Naive thymus-derived CD4-positive, alpha-beta T cell (primary cell): ENCODE data around the gene ARHGAP10. TPM values are rescaled to one million over a fixed set of nuclear protein-coding genes. Genes with fewer than 3 reads are reported as not detected.
A peak's percentile ranks its signal among the peaks of the same experiment; 100 is the strongest.

Experiments used
- ATAC-seq: fragments of 150-1000 bp; cut with Tn5 transposase; 2 replicates; pipeline ENCODE4 v1.10.0; 2021; ENCODE audit warnings: mild to moderate bottlenecking, moderate library complexity
- CTCF ChIA-PET: fragments of 350-600 bp; sonication (Branson Sonifier 250); formaldehyde crosslinking; loops from one replicate; lab custom pipeline; 2021; ENCODE audit warnings: antibody characterized with exemption; lab: Charles Lee
- POLR2A ChIA-PET: fragments of 350-600 bp; sonication (Branson Sonifier 250); formaldehyde crosslinking; loops from one replicate; lab custom pipeline; 2021; ENCODE audit warnings: antibody characterized with exemption, inconsistent platforms; lab: Charles Lee
- DNase-seq, 9 donors: peaks; one replicate each; pipeline versions ENCODE4 v3.0.0 to v3.0.0-alpha.2; 2020 to 2022; ENCODE audit warnings: mixed read lengths in 1 of 9
- H3K27ac ChIP-seq: one replicate; pipeline ENCODE4 v1.7.0; 2013; ENCODE audit warnings: mild to moderate bottlenecking, low read depth, low read length, moderate library complexity
- H3K27me3 ChIP-seq, 2 donors: one replicate each; pipeline ENCODE4 v1.7.0; 2013; ENCODE audit warnings: low read length in 2 of 2, mild to moderate bottlenecking in 2 of 2, moderate library complexity in 2 of 2; ENCODE audit not compliant: control insufficient read depth in 2 of 2, insufficient read depth in 2 of 2
- H3K36me3 ChIP-seq, 3 experiments: 1 replicate in 2 of 3; 2 replicates in 1 of 3; pipeline ENCODE4 v1.7.0; 2013; ENCODE audit warnings: low read length in 3 of 3, mild to moderate bottlenecking in 3 of 3, moderate library complexity in 1 of 3; ENCODE audit not compliant: insufficient read depth in 3 of 3, control insufficient read depth in 2 of 3
- H3K4me1 ChIP-seq, 2 donors: one replicate each; pipeline ENCODE4 v1.7.0; 2013; ENCODE audit warnings: low read length in 2 of 2, mild to moderate bottlenecking in 2 of 2, moderate library complexity in 1 of 2; ENCODE audit not compliant: control insufficient read depth in 2 of 2, insufficient read depth in 2 of 2
- H3K4me3 ChIP-seq: 2 replicates; pipeline ENCODE4 v1.7.0; 2013; ENCODE audit warnings: mild to moderate bottlenecking, low read length
- H3K9me3 ChIP-seq, 3 experiments: 1 replicate in 2 of 3; 2 replicates in 1 of 3; pipeline ENCODE4 v1.7.0; 2013; ENCODE audit warnings: low read length in 3 of 3; ENCODE audit not compliant: control insufficient read depth in 2 of 3
- H3K27ac Mint-ChIP-seq, 9 donors: one replicate each; pipeline ENCODE4 v1.8.0; 2020 to 2022; ENCODE audit warnings: mixed read lengths in 9 of 9, mild to moderate bottlenecking in 8 of 9, moderate library complexity in 5 of 9, inconsistent platforms in 2 of 9
- H3K27me3 Mint-ChIP-seq, 5 donors: one replicate each; pipeline ENCODE4 v1.8.0; 2021 to 2022; ENCODE audit warnings: mixed read lengths in 5 of 5, mild to moderate bottlenecking in 1 of 5
- H3K36me3 Mint-ChIP-seq, 5 donors: one replicate each; pipeline ENCODE4 v1.8.0; 2020 to 2022; ENCODE audit warnings: mixed read lengths in 5 of 5, mild to moderate bottlenecking in 3 of 5, inconsistent platforms in 1 of 5
- H3K4me1 Mint-ChIP-seq, 7 donors: one replicate each; pipeline ENCODE4 v1.8.0; 2020 to 2022; ENCODE audit warnings: mixed read lengths in 7 of 7, mild to moderate bottlenecking in 3 of 7, inconsistent platforms in 1 of 7
- H3K4me3 Mint-ChIP-seq, 10 donors: one replicate each; pipeline ENCODE4 v1.8.0; 2020 to 2022; ENCODE audit warnings: mild to moderate bottlenecking in 10 of 10, mixed read lengths in 10 of 10, moderate library complexity in 6 of 10, inconsistent platforms in 2 of 10
- H3K9me3 Mint-ChIP-seq, 11 donors: one replicate each; pipeline ENCODE4 v1.8.0; 2020 to 2022; ENCODE audit warnings: mixed read lengths in 11 of 11, mild to moderate bottlenecking in 4 of 11, inconsistent platforms in 1 of 11, moderate library complexity in 1 of 11
- intact Hi-C, 2 donors: fragments of 100-400 bp; cut with micrococcal nuclease; formaldehyde crosslinking; loops; one replicate each; pipeline ENCODE4 v1.15.1; 2023
- polyA plus RNA-seq, 2 donors: library from polyadenylated mRNA; unstranded; fragments of 300-500 nt; fragmentation: Illumina TruSeq; gene quantifications; one replicate each; pipeline ENCODE4 v1.2.3, GENCODE V29; 2021
- total RNA-seq, 6 experiments: library from RNA in 5 of 6; stranded (reverse) in 5 of 6; gene quantifications; 1 replicate in 5 of 6; 2 replicates in 1 of 6; pipeline ENCODE4 v1.2.3 and lab custom pipeline; 2021 to 2026

The ARHGAP10 gene
- total and polyA plus RNA-seq, 7 experiments from 2014 or later = 1.9 to 8.5 (median 3.0) TPM

DNA sequence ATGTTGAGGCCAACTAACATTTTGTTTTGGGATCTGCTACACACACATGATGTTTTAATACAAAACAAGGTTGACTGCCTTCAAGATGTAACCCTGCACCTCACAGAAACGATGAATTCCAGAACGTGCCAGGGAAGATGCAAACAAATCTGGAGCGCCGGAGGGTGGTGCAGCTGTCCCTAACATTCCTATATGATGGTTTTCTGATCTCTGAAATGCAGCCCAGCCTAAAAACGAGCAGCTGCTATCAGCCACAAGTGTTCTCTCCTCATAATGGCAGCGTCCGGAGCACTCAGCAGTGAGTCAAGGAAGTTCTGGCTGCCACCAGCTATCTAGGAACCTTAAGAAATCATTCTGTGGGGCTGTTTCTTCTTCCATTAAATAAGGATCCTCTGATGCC, 376.9 kb downstream of the ARHGAP10 start:
- Mint-ChIP-seq H3K4me3 (no peak overlapping the region), H3K9me3 (peaks cover 0 to 5% (median 0%) of the 10 kb centered on the region in 11 donors), H3K27me3 (no peaks in the 10 kb centered on the region), H3K27ac (no peak overlapping the region), H3K36me3 (peaks cover 0 to 92% (median 59%) of the 10 kb centered on the region in 5 donors), H3K4me1 (peaks cover 4 to 56% (median 38%) of the 10 kb centered on the region in 7 donors)
- intact Hi-C loops = no loop called here
- no peaks in the 10 kb centered on the region for H3K9me3 ChIP-seq
- H3K27me3 ChIP-seq = no peaks in the 10 kb centered on the region
- H3K4me3 ChIP-seq = no peak overlapping the region
- DNase-seq (no peak), ATAC-seq (no peak)
- peaks cover 0 to 30% (median 0%) of the 10 kb centered on the region in 3 experiments for H3K36me3 ChIP-seq
- H3K27ac ChIP-seq = no peak overlapping the region
- CTCF ChIA-PET = no interaction called here
- H3K4me1 ChIP-seq = peaks cover 0 to 6% of the 10 kb centered on the region in 2 donors
- POLR2A ChIA-PET = no interaction called here

DNA sequence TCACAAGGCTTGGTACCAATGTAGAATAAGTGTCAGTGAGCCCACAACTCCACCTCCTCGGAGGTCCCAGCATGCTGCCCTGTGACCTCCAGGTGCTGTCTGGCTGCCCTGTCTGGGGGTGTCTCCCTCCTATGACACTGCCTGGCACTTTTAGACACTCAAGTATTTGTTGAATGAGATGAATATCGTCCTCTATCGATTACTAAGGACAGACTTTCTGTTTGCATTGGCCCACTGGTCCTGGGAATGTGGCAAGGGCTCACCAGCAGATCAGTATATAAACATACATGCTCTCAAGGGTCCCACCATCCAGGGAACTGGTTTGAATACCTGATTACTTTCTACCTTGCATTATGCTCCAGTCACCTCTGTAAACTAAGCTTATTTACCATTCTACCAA, 377.3 kb downstream of the ARHGAP10 start:
- CTCF ChIA-PET = no interaction called here
- Histone ChIP-seq H3K27ac (no peak overlapping the region), H3K27me3 (no peaks in the 10 kb centered on the region), H3K4me1 (peaks cover 0 to 6% of the 10 kb centered on the region in 2 donors), H3K9me3 (no peaks in the 10 kb centered on the region), H3K36me3 (peaks cover 0 to 28% (median 0%) of the 10 kb centered on the region in 3 experiments), H3K4me3 (no peak overlapping the region)
- Mint-ChIP-seq H3K36me3 (peaks cover 0 to 92% (median 60%) of the 10 kb centered on the region in 5 donors), H3K4me3 (no peak overlapping the region), H3K27ac (no peak overlapping the region), H3K9me3 (peaks cover 0 to 5% (median 0%) of the 10 kb centered on the region in 11 donors), H3K4me1 (peaks cover 4 to 57% (median 43%) of the 10 kb centered on the region in 7 donors), H3K27me3 (no peaks in the 10 kb centered on the region)
- POLR2A ChIA-PET = interaction anchor here (0.6 kb wide), 1 partner anchor 49 kb away, joined by 6 read pairs; no protein-coding TSS in a partner anchor
- DNase-seq (no peak), ATAC-seq (no peak)
- intact Hi-C loops = no loop called here

- no peaks in the 10 kb centered on the region for H3K27me3 Mint-ChIP-seq
- Histone ChIP-seq H3K36me3 (peaks cover 0 to 28% (median 0%) of the 10 kb centered on the region in 3 experiments), H3K4me1 (peaks cover 0 to 6% of the 10 kb centered on the region in 2 donors), H3K9me3 (no peaks in the 10 kb centered on the region), H3K27me3 (no peaks in the 10 kb centered on the region), H3K4me3 (no peak overlapping the region), H3K27ac (no peak overlapping the region)
- H3K27ac Mint-ChIP-seq = no peak overlapping the region
- intact Hi-C loops = loop anchor here in 1 of 2 donors (5.0 kb wide), 1 partner anchor 58 kb away; no protein-coding TSS in a partner anchor
- H3K36me3 Mint-ChIP-seq = peaks cover 0 to 92% (median 66%) of the 10 kb centered on the region in 5 donors
- no peak for ATAC-seq
- peaks cover 4 to 54% (median 45%) of the 10 kb centered on the region in 7 donors for H3K4me1 Mint-ChIP-seq
- H3K4me3 Mint-ChIP-seq = no peak overlapping the region
- ChIA-PET POLR2A (interaction anchor here (0.6 to 0.9 kb wide), 2 partner anchors 54 to 347 kb away, joined by 3 read pairs; no protein-coding TSS in a partner anchor), CTCF (no interaction called here)
- no peak for DNase-seq
- peaks cover 0 to 5% (median 0%) of the 10 kb centered on the region in 11 donors for H3K9me3 Mint-ChIP-seq
Measured at GRCh38 chr4:148110169-148110568, 378.3 kb downstream of the ARHGAP10 start.

GRCh38 chr4:148112231-148112982, 380.5 kb downstream of the ARHGAP10 start:
- CTCF ChIA-PET = no interaction called here
- Mint-ChIP-seq H3K4me3 (peak overlapping the region in 5 of 10 donors; percentile 16 to 57 (median 36)), H3K4me1 (peaks cover 4 to 57% (median 48%) of the 10 kb centered on the region in 7 donors), H3K27me3 (no peaks in the 10 kb centered on the region), H3K9me3 (peaks cover 0 to 5% (median 0%) of the 10 kb centered on the region in 11 donors), H3K36me3 (peaks cover 0 to 72% (median 50%) of the 10 kb centered on the region in 5 donors), H3K27ac (peak overlapping the region in 6 of 9 donors; percentile 38 to 82 (median 65))
- Histone ChIP-seq H3K27me3 (no peaks in the 10 kb centered on the region), H3K9me3 (no peaks in the 10 kb centered on the region), H3K27ac (no peak overlapping the region), H3K36me3 (peaks cover 0 to 28% (median 0%) of the 10 kb centered on the region in 3 experiments), H3K4me1 (peaks cover 0 to 13% of the 10 kb centered on the region in 2 donors), H3K4me3 (no peak overlapping the region)
- POLR2A ChIA-PET = no interaction called here
- intact Hi-C loops = loop anchor here in 1 of 2 donors (5.0 kb wide), 1 partner anchor 60 kb away; no protein-coding TSS in a partner anchor
- no peak for ATAC-seq
- peak in 2 of 9 donors; percentile 8 to 13 for DNase-seq

DNA sequence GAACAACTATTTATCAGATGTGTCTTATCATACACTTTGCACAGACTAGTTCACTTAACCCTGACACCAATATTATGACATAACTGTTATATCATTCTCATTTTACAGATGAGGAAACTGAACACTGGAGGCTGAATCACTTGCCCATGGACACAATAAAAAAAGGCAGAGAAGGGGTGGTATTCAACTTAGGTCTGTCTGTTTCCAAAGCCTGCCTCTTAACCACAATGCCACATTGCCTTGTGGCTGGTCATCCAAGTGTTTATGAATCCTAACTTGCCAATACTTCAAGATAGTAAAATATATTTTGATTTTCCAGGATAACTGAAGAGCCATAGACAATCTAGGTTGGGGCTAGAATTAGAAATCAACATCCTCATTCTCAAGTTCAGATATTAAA, 382.5 kb downstream of the ARHGAP10 start:
- intact Hi-C loops = loop anchor here in 1 of 2 donors (5.0 kb wide), 1 partner anchor 62 kb away; no protein-coding TSS in a partner anchor
- CTCF ChIA-PET = no interaction called here
- peaks cover 0 to 72% (median 45%) of the 10 kb centered on the region in 5 donors for H3K36me3 Mint-ChIP-seq

DNA sequence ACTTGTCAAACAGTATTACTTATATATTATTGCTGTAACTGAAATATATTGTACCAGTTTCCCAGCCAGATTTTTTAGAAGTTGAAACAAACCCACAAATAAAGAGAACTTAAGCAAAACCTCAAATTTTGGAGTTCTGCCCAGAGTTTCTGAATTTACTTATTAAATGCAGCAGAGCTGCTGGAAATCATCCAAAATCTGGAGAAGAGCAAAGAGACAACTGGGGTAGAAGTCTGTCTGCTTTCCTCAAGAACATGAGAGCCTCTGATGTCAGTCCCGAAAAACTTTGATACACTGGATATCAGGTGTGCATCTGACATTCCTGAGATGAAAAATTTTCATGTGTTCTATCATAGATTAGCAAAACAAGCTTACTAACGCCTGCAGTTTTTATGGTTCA, 384.4 kb downstream of the ARHGAP10 start:
- Mint-ChIP-seq H3K4me3 (peak overlapping the region in 3 of 10 donors; percentile 19 to 24 (median 22)), H3K36me3 (peaks cover 0 to 70% (median 59%) of the 10 kb centered on the region in 5 donors), H3K9me3 (peaks cover 0 to 2% (median 0%) of the 10 kb centered on the region in 11 donors), H3K27me3 (no peaks in the 10 kb centered on the region), H3K4me1 (peaks cover 4 to 78% (median 73%) of the 10 kb centered on the region in 7 donors), H3K27ac (peak overlapping the region in 7 of 9 donors; percentile 3 to 80 (median 52))
- intact Hi-C loops = no loop called here
- Histone ChIP-seq H3K27me3 (no peaks in the 10 kb centered on the region), H3K27ac (no peak overlapping the region), H3K9me3 (no peaks in the 10 kb centered on the region), H3K4me1 (peaks cover 0 to 13% of the 10 kb centered on the region in 2 donors), H3K36me3 (peaks cover 0 to 24% (median 0%) of the 10 kb centered on the region in 3 experiments), H3K4me3 (no peak overlapping the region)
- no peak for ATAC-seq
- ChIA-PET CTCF (no interaction called here), POLR2A (no interaction called here)
- DNase-seq = peak in 1 of 9 donors; percentile 6

More for the DNA sequence above, 382.5 kb downstream of the ARHGAP10 start:
- Histone ChIP-seq H3K27me3 (no peaks in the 10 kb centered on the region), H3K4me1 (peaks cover 0 to 13% of the 10 kb centered on the region in 2 donors), H3K4me3 (no peak overlapping the region), H3K27ac (no peak overlapping the region), H3K36me3 (peaks cover 0 to 21% (median 0%) of the 10 kb centered on the region in 3 experiments), H3K9me3 (no peaks in the 10 kb centered on the region)
- no peak for ATAC-seq
- no peak for DNase-seq
- peaks cover 0 to 2% (median 0%) of the 10 kb centered on the region in 11 donors for H3K9me3 Mint-ChIP-seq
- H3K4me1 Mint-ChIP-seq = peaks cover 4 to 77% (median 68%) of the 10 kb centered on the region in 7 donors
- no peak overlapping the region for H3K4me3 Mint-ChIP-seq
- no peaks in the 10 kb centered on the region for H3K27me3 Mint-ChIP-seq
- peak overlapping the region in 3 of 9 donors; percentile 20 to 38 (median 24) for H3K27ac Mint-ChIP-seq
- POLR2A ChIA-PET = no interaction called here
